NCI-H1092 (cell line): ENCODE results near the gene DAPK1.

ENCODE experiments used
- DNase-seq: peaks from one replicate; lab custom pipeline; 2025; lab: John Stamatoyannopoulos, UW

DAPK1 gene

GRCh38 chr9:87713278-87713987 lies 215.8 kb downstream of the DAPK1 start:
- DNase-seq: no peak

GRCh38 chr9:87713988-87714330 lies 216.3 kb downstream of the DAPK1 start:
- DNase-seq: no peak

- no peak for DNase-seq
These were observed 217.2 kb downstream of the DAPK1 start for GRCh38 chr9:87714819-87715218.

- DNase-seq: no peak
These were observed 218.5 kb downstream of the DAPK1 start for GRCh38 chr9:87716141-87716540.

- DNase-seq: no peak
These were observed 219.8 kb downstream of the DAPK1 start for GRCh38 chr9:87717456-87717855.

GRCh38 chr9:87718231-87718630 lies 220.6 kb downstream of the DAPK1 start:
- no peak for DNase-seq

- no peak for DNase-seq
These were observed 221.4 kb downstream of the DAPK1 start for GRCh38 chr9:87718852-87719612.

- DNase-seq: no peak
These were observed 222.5 kb downstream of the DAPK1 start for GRCh38 chr9:87720173-87720572.

GRCh38 chr9:87722393-87723088 lies 224.9 kb downstream of the DAPK1 start:
- DNase-seq: no peak

- no peak for DNase-seq
These were observed 227.8 kb downstream of the DAPK1 start for GRCh38 chr9:87725356-87725899.

GRCh38 chr9:87725900-87726709 lies 228.4 kb downstream of the DAPK1 start, which contains the start of gene CTSL:
TSS of gene CTSL (plus strand) at chr9:87726119. CDS start at chr9:87727604, 1,485 bp downstream.
- DNase-seq: peak; percentile 52

GRCh38 chr9:87729246-87729645 lies 231.6 kb downstream of the DAPK1 start:
- DNase-seq: no peak

GRCh38 chr9:87731321-87731720 lies 233.7 kb downstream of the DAPK1 start:
- DNase-seq: no peak

- DNase-seq: no peak
These were observed 234.7 kb downstream of the DAPK1 start for GRCh38 chr9:87732344-87732743.

GRCh38 chr9:87732756-87733155 lies 235.1 kb downstream of the DAPK1 start:
- no peak for DNase-seq

- DNase-seq: no peak
These were observed 235.8 kb downstream of the DAPK1 start for GRCh38 chr9:87733273-87734052.

- DNase-seq: no peak
These were observed 236.4 kb downstream of the DAPK1 start for GRCh38 chr9:87734106-87734505.

- DNase-seq: no peak
These were observed 241.9 kb downstream of the DAPK1 start for GRCh38 chr9:87739546-87739945.

GRCh38 chr9:87740209-87740608 lies 242.5 kb downstream of the DAPK1 start:
- DNase-seq: no peak

- no peak for DNase-seq
These were observed 243.7 kb downstream of the DAPK1 start for GRCh38 chr9:87741326-87741725.

- no peak for DNase-seq
These were observed 244.2 kb downstream of the DAPK1 start for GRCh38 chr9:87741891-87742290.
